KMS-11 (cell line): ENCODE measurements around the gene KRTAP9-8.

Source experiments
- H2AFZ ChIP-seq: fragments of 200-600 bp; sonication (generic); 2 replicates; pipeline ENCODE4 v1.6.1; 2016; ENCODE audit warnings: antibody characterized with exemption, mixed run types, low read depth
- H3K27ac ChIP-seq: fragments of 200-600 bp; sonication (generic); 2 replicates; pipeline ENCODE4 v1.6.1; 2016; ENCODE audit warnings: mild to moderate bottlenecking, mixed run types
- H3K27me3 ChIP-seq: fragments of 200-600 bp; sonication (generic); 2 replicates; pipeline ENCODE4 v1.6.1; 2017; ENCODE audit warnings: mild to moderate bottlenecking, low read depth, mixed run types, moderate library complexity; ENCODE audit not compliant: insufficient read depth
- H3K36me3 ChIP-seq: fragments of 200-600 bp; sonication (generic); 2 replicates; pipeline ENCODE4 v1.6.1; 2017; ENCODE audit warnings: mild to moderate bottlenecking, mixed run types; ENCODE audit not compliant: insufficient read depth
- H3K4me1 ChIP-seq: fragments of 200-600 bp; sonication (generic); 2 replicates; pipeline ENCODE4 v1.6.1; 2016; ENCODE audit warnings: mild to moderate bottlenecking, low read depth, mixed run types; ENCODE audit not compliant: poor library complexity, severe bottlenecking
- H3K4me2 ChIP-seq: fragments of 200-600 bp; sonication (generic); 2 replicates; pipeline ENCODE4 v1.7.0; 2016; ENCODE audit warnings: mild to moderate bottlenecking, mixed run types
- H3K4me3 ChIP-seq: fragments of 200-600 bp; sonication (generic); IDR thresholded peaks from 2 replicates; pipeline ENCODE4 v1.6.1; 2017; ENCODE audit warnings: low read depth, low read length, mixed read lengths; ENCODE audit not compliant: insufficient read depth
- H3K79me2 ChIP-seq: fragments of 200-600 bp; sonication (generic); 2 replicates; pipeline ENCODE4 v1.6.1; 2016; ENCODE audit warnings: low read depth, mixed run types; ENCODE audit not compliant: insufficient read depth
- H3K9ac ChIP-seq: fragments of 200-600 bp; sonication (generic); 2 replicates; pipeline ENCODE4 v1.6.1; 2016; ENCODE audit warnings: mild to moderate bottlenecking, mixed run types
- H4K20me1 ChIP-seq: fragments of 200-600 bp; sonication (generic); 2 replicates; pipeline ENCODE4 v1.6.1; 2016; ENCODE audit warnings: mild to moderate bottlenecking, mixed run types; ENCODE audit not compliant: insufficient read depth
- TF ChIP-seq, protein P1 (sequence below): fragments of 200-600 bp; sonication (generic); conservative IDR thresholded peaks from 2 replicates; pipeline ENCODE4 v1.6.1; 2017; ENCODE audit warnings: low read depth, mild to moderate bottlenecking, antibody characterized with exemption, low read length, moderate library complexity, mixed read lengths

The KRTAP9-8 gene

DNA sequence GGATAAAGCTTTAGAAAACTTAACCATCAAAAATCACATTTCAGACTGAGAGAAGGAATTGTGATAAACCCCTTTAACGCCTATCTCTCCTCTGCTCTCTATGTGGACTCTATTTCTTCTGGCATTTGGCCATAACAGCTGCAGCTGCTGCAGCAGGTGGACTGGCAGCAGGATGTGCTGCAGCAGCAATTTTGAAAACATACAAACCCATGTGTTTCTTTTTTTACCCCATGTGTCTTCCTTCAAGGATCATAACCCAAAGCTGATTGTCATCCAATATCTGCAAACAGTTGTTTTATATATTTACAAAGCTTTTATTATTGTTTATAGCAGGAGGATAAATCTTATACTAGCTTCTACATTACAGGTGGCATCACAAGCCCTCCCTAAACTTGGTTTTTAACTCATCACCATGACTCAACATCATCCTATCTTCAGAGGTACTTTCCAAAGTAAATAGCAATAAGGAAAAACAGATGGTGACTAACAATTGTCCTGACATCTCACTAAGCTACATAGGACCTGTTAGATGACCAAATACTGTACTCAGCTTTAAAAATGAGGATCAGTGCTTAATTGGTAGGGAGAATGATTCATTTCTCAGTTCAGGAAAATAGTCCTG is 25.8 kb upstream of the KRTAP9-8 start:
- no peaks in the 10 kb centered on the region for H3K79me2 ChIP-seq
- peak overlapping the region; percentile 7 for H2AFZ ChIP-seq
- no peak overlapping the region for H3K9ac ChIP-seq
- no peaks in the 10 kb centered on the region for H4K20me1 ChIP-seq
- no peaks in the 10 kb centered on the region for H3K36me3 ChIP-seq
- peak overlapping the region; percentile 35 for H3K27ac ChIP-seq
- peak overlapping the region; percentile 59 for H3K4me2 ChIP-seq
- no peaks in the 10 kb centered on the region for H3K27me3 ChIP-seq
- TF ChIP-seq, protein P1, sequence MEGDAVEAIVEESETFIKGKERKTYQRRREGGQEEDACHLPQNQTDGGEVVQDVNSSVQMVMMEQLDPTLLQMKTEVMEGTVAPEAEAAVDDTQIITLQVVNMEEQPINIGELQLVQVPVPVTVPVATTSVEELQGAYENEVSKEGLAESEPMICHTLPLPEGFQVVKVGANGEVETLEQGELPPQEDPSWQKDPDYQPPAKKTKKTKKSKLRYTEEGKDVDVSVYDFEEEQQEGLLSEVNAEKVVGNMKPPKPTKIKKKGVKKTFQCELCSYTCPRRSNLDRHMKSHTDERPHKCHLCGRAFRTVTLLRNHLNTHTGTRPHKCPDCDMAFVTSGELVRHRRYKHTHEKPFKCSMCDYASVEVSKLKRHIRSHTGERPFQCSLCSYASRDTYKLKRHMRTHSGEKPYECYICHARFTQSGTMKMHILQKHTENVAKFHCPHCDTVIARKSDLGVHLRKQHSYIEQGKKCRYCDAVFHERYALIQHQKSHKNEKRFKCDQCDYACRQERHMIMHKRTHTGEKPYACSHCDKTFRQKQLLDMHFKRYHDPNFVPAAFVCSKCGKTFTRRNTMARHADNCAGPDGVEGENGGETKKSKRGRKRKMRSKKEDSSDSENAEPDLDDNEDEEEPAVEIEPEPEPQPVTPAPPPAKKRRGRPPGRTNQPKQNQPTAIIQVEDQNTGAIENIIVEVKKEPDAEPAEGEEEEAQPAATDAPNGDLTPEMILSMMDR = no peak
- peaks cover 29% of the 10 kb centered on the region for H3K4me1 ChIP-seq
- no peak overlapping the region for H3K4me3 ChIP-seq

DNA sequence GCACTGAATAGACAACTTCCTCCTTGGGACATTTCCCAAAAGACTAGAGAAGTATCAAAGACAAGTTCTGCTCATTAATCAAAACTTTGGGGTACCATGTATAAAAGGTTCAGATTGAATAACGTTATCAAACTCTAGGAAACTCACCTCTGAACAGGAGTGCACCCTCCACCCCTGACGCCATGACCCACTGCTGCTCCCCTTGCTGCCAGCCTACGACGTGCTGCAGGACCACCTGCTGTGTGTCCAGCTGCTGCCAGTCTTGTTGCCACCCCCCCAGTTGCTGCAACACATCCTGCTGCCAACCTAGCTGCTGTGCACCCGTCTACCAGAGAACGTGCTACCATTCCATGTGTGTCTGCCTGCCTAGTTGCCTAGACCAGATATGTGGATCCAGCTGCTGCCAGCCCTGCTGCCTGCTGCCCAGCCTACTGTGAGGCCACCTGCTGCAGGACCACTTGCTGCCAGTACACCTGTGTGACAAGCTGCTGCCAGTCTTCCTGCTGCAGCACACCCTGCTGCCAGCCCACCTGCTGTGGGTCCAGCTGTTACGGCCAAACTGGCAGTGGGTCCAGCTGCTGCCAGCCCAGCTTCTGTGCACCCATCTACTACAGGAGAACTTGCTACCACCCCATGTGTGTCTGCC is 25.2 kb upstream of the KRTAP9-8 start:
- Histone ChIP-seq H3K4me2 (peak overlapping the region; percentile 59), H2AFZ (no peak overlapping the region; the same call in 1 of the 2 replicates), H4K20me1 (no peaks in the 10 kb centered on the region), H3K4me3 (no peak overlapping the region), H3K9ac (no peak overlapping the region), H3K36me3 (no peaks in the 10 kb centered on the region), H3K27ac (peak overlapping the region; percentile 35), H3K79me2 (no peaks in the 10 kb centered on the region), H3K27me3 (no peaks in the 10 kb centered on the region), H3K4me1 (peaks cover 29% of the 10 kb centered on the region)
- TF ChIP-seq, protein P1 = no peak

DNA sequence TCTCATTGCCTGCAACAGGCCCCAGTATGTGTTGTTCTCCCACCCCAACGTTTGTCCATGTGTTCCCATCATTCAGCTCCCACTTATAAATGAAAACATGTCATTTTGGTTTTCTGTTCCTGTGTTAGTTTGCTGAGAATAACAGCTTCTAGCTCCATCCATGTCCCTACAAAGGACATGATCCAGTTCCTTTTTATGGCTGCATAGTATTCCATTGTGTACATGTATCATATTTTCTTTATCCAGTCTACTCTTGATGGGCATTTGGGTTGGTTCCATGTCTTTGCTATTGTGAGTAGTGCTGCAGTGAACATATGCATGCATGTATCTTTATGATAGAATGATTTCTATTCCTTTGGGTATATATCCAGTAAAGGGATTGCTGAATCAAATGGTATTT is 22.1 kb upstream of the KRTAP9-8 start:
- TF ChIP-seq, protein P1 = no peak
- Histone ChIP-seq H3K4me1 (peaks cover 29% of the 10 kb centered on the region), H4K20me1 (no peaks in the 10 kb centered on the region), H3K4me2 (no peak overlapping the region), H3K36me3 (no peaks in the 10 kb centered on the region), H3K27me3 (no peaks in the 10 kb centered on the region), H3K27ac (no peak overlapping the region), H2AFZ (no peak overlapping the region), H3K4me3 (no peak overlapping the region), H3K9ac (no peak overlapping the region), H3K79me2 (no peaks in the 10 kb centered on the region)

DNA sequence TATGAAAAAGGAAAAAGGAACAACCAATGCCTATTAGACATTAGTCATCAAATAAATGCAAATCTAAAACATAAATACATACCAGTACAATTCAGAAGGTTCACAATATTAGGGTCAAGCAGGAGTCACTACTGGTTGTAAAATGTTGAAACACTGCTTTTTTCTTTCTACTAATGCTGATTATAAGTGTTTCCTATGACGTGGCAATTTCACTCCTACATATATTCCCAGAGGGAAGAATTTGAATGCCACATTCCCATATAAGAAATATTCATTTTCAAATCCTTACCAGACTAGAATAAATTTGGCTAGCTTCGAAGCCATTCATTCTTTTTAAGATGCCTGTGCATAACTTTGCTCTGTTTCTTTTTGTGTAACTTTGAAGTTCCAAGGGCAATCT is 14.0 kb upstream of the KRTAP9-8 start:
- Histone ChIP-seq H4K20me1 (no peaks in the 10 kb centered on the region), H3K79me2 (no peaks in the 10 kb centered on the region), H3K9ac (no peak overlapping the region), H3K4me2 (no peak overlapping the region), H3K27me3 (no peaks in the 10 kb centered on the region), H2AFZ (no peak overlapping the region), H3K27ac (no peak overlapping the region), H3K4me3 (no peak overlapping the region), H3K4me1 (no peaks in the 10 kb centered on the region), H3K36me3 (no peaks in the 10 kb centered on the region)
- TF ChIP-seq, protein P1 = no peak
